K562 (cell line): ENCODE data around the gene ARHGAP42. TPM values are rescaled to one million over a fixed set of nuclear protein-coding genes. Genes with fewer than 3 reads are reported as not detected.

Experiments
- ATAC-seq: fragments of 200-7000 bp; cut with Tn5 transposase; 3 replicates; pipeline ENCODE4 v1.9.1; 2020; ENCODE audit warnings: moderate library complexity
- BruUV-seq: library from RNA; stranded (reverse); fragments of 400-500 nt; replicated peaks from 2 replicates; lab custom pipeline; 2021; lab: Mats Ljungman, UMichigan
- CTCF ChIA-PET: fragments of 300-600 bp; formaldehyde crosslinking; extraction: SDS; loops from one replicate; lab custom pipeline; 2021; ENCODE audit warnings: low intra/inter-chr PET ratio; lab: Yijun Ruan, JAX
- POLR2A ChIA-PET: fragments of 300-600, 350-650 bp; sonication (Branson Sonifier 250); formaldehyde crosslinking; extraction: SDS; loops from one replicate; lab custom pipeline; 2021; ENCODE audit warnings: antibody characterized with exemption, inconsistent platforms; lab: Yijun Ruan, JAX
- DNase-seq, 4 experiments: peaks; one replicate each; pipeline versions ENCODE4 v3.0.0 to v3.0.0-alpha.2; 2011 to 2018; ENCODE audit warnings: low spot score in 3 of 4, mixed read lengths in 3 of 4; ENCODE audit errors: extremely low read depth in 1 of 4
- FAIRE-seq: peaks from 2 replicates; lab custom pipeline; 2011; peaks lifted over from hg19 to GRCh38; lab: Jason Lieb, UNC
- H2AFZ ChIP-seq: 2 replicates; pipeline ENCODE4 v1.6.0; 2011; ENCODE audit warnings: low read depth, low read length, control low read depth, inconsistent platforms
- H3K27ac ChIP-seq: fragments of 200-600 bp; 3 replicates; pipeline ENCODE4 v1.8.0; 2011; ENCODE audit warnings: low read depth, mild to moderate bottlenecking, control low read depth, inconsistent platforms, low read length, moderate library complexity, mixed read lengths; ENCODE audit errors: extremely low read depth
- H3K27me3 ChIP-seq, 2 experiments: fragments of 300-600 bp in 1 of 2; 2 replicates in 1 of 2; 3 replicates in 1 of 2; pipeline versions ENCODE4 v1.6.0 to v1.8.0; 2011; ENCODE audit warnings: inconsistent platforms in 2 of 2, low read length in 2 of 2, mild to moderate bottlenecking in 1 of 2, mixed read lengths in 1 of 2, moderate library complexity in 1 of 2; ENCODE audit not compliant: control insufficient read depth in 2 of 2, insufficient read depth in 2 of 2
- H3K36me3 ChIP-seq: fragments of 300-600 bp; 3 replicates; pipeline ENCODE4 v1.8.0; 2011; ENCODE audit warnings: mild to moderate bottlenecking, low read length, inconsistent platforms; ENCODE audit not compliant: control insufficient read depth, insufficient read depth
- H3K4me1 ChIP-seq, 2 experiments: fragments of 200-600 bp in 1 of 2; replicated peaks in 1 of 2; 2 replicates in 1 of 2; 3 replicates in 1 of 2; pipeline versions ENCODE4 v1.5.1 to v1.8.0; 2011; ENCODE audit warnings: inconsistent platforms in 2 of 2, low read length in 2 of 2, mild to moderate bottlenecking in 1 of 2, mixed read lengths in 1 of 2, moderate library complexity in 1 of 2; ENCODE audit not compliant: control insufficient read depth in 2 of 2, insufficient read depth in 2 of 2
- H3K4me2 ChIP-seq: 2 replicates; pipeline ENCODE4 v1.6.1; 2011; ENCODE audit warnings: low read length, control low read depth, inconsistent platforms, mixed read lengths; ENCODE audit not compliant: insufficient read depth
- H3K4me3 ChIP-seq: fragments of 200-600 bp; sonication (generic), shearing (Covaris generic); 2 replicates; pipeline ENCODE4 v1.5.1; 2016; ENCODE audit warnings: control low read depth, inconsistent platforms
- H3K79me2 ChIP-seq: fragments of 200-600 bp; 3 replicates; pipeline ENCODE4 v1.8.0; 2011; ENCODE audit warnings: low read length, inconsistent platforms; ENCODE audit not compliant: control insufficient read depth, insufficient read depth
- H3K9ac ChIP-seq, 2 experiments: 2 replicates each; pipeline versions ENCODE4 v1.6.0 to v1.6.1; 2011; ENCODE audit warnings: low read depth in 2 of 2, low read length in 2 of 2, control low read depth in 1 of 2, inconsistent platforms in 1 of 2, mild to moderate bottlenecking in 1 of 2, mixed read lengths in 1 of 2; ENCODE audit not compliant: insufficient read depth in 1 of 2
- H3K9me1 ChIP-seq: one replicate; pipeline ENCODE4 v1.6.0; 2011; ENCODE audit warnings: inconsistent platforms, mild to moderate bottlenecking, low read length, moderate library complexity; ENCODE audit not compliant: control insufficient read depth, insufficient read depth
- H3K9me3 ChIP-seq: replicated peaks from 2 replicates; pipeline ENCODE4 v1.5.1; 2011; ENCODE audit warnings: low read depth, low read length, inconsistent platforms; ENCODE audit not compliant: control insufficient read depth, insufficient read depth
- H4K20me1 ChIP-seq: replicated peaks from 2 replicates; pipeline ENCODE4 v1.6.1; 2011; ENCODE audit warnings: low read length, inconsistent platforms, mixed read lengths; ENCODE audit not compliant: control insufficient read depth, insufficient read depth
- ARID1B ChIP-seq: fragments of 450-650 bp; IDR thresholded peaks from 2 replicates; pipeline ENCODE4 v1.6.1; 2016; ENCODE audit warnings: antibody characterized with exemption, mild to moderate bottlenecking, inconsistent platforms
- C11orf30 ChIP-seq: fragments of 450-650 bp; IDR thresholded peaks from 2 replicates; pipeline ENCODE4 v1.6.1; 2016; ENCODE audit warnings: low read depth, mild to moderate bottlenecking
- CBX2 ChIP-seq: fragments of 200-600 bp; sonication (generic); IDR thresholded peaks from one replicate; pipeline ENCODE4 v1.6.1; 2012; ENCODE audit warnings: mild to moderate bottlenecking, low read length, inconsistent platforms; ENCODE audit not compliant: insufficient read depth, poor library complexity, severe bottlenecking
- HIVEP1 ChIP-seq: fragments of 250-450 bp; sonication (Bioruptor Pico); IDR thresholded peaks from 2 replicates; pipeline ENCODE4 v1.4.0; 2020; ENCODE audit warnings: mild to moderate bottlenecking
- HNRNPH1 ChIP-seq: fragments of 200-400 bp; formaldehyde crosslinking; optimal IDR thresholded peaks from 2 replicates; pipeline ENCODE3; 2017; ENCODE audit warnings: low read depth, mild to moderate bottlenecking, low read length, moderate library complexity
- HOXB6 ChIP-seq: fragments of 250-450 bp; sonication (Bioruptor Pico); IDR thresholded peaks from 2 replicates; pipeline ENCODE4 v1.5.1; 2022; ENCODE audit warnings: mild to moderate bottlenecking, borderline replicate concordance
- KDM4B ChIP-seq, 2 experiments: fragments of 450-650 bp in 1 of 2; sonication (generic) in 1 of 2; IDR thresholded peaks; 2 replicates each; pipeline ENCODE4 v1.6.1; 2016 to 2017; ENCODE audit warnings: borderline replicate concordance in 2 of 2, antibody characterized with exemption in 1 of 2, low read depth in 1 of 2, mild to moderate bottlenecking in 1 of 2
- NFIC ChIP-seq: fragments of 450-650 bp; IDR thresholded peaks from 2 replicates; pipeline ENCODE4 v1.6.1; 2017; ENCODE audit warnings: mild to moderate bottlenecking, inconsistent platforms
- POLR2AphosphoS5 ChIP-seq: IDR thresholded peaks from 2 replicates; pipeline ENCODE4 v1.6.1; 2011; ENCODE audit warnings: mild to moderate bottlenecking, low read depth, low read length, moderate library complexity; ENCODE audit not compliant: control insufficient read depth, insufficient read depth
- SIX5 ChIP-seq, 2 experiments: IDR thresholded peaks; 2 replicates each; pipeline ENCODE4 v1.6.1; 2011; ENCODE audit warnings: low read length in 2 of 2, borderline replicate concordance in 1 of 2, low read depth in 1 of 2, mild to moderate bottlenecking in 1 of 2, moderate library complexity in 1 of 2; ENCODE audit not compliant: insufficient read depth in 1 of 2
- ZNF239 ChIP-seq: fragments of 250-450 bp; sonication (Bioruptor Pico); IDR thresholded peaks from 2 replicates; pipeline ENCODE4 v1.4.0; 2020; ENCODE audit warnings: mild to moderate bottlenecking
- ZNF668 ChIP-seq: fragments of 250-450 bp; sonication (Bioruptor Pico); IDR thresholded peaks from 2 replicates; pipeline ENCODE4 v1.8.0; 2022; ENCODE audit warnings: mild to moderate bottlenecking, inconsistent platforms
- ZNF764 ChIP-seq: fragments of 250-450 bp; sonication (Bioruptor Pico); IDR thresholded peaks from 2 replicates; pipeline ENCODE4 v1.4.0; 2020; ENCODE audit warnings: low read depth, mild to moderate bottlenecking, moderate library complexity
- WGBS: fragments of 100-300 bp; shearing (Covaris generic); methylation state at CpG from one replicate; pipeline ENCODE4 v1.1.6; 2016; ENCODE audit warnings: low coverage, mixed read lengths; ENCODE audit not compliant: insufficient coverage; ENCODE audit errors: missing lambda C conversion rate; 5-methylcytosine and 5-hydroxymethylcytosine counted together
- in situ Hi-C: fragments of 300-500 bp; cut with MboI; formaldehyde crosslinking; loops from 4 replicates; pipeline ENCODE4 v1.15.0; 2018; ENCODE audit warnings: inconsistent platforms, mixed read lengths
- intact Hi-C: fragments of 100-400 bp; cut with micrococcal nuclease; formaldehyde crosslinking; loops from 2 replicates; pipeline ENCODE4 v1.14.2; 2022
- polyA plus RNA-seq, 8 experiments: library from polyadenylated mRNA; depleted of rRNA in 4 of 8; stranded (reverse) in 5 of 8; unstranded in 3 of 8; fragments of >200 nt; fragmentation: Nextera tagmentation in 2 of 8; fragmentation: Illumina TruSeq in 1 of 8; extraction: Ambion mirVana in 2 of 8; extraction: Trizol in 1 of 8; gene quantifications; 2 replicates each; pipeline versions ENCODE4 v1.2.1 to v1.2.3, GENCODE V29; 2011 to 2014; ENCODE audit warnings: inconsistent platforms in 1 of 8, missing spikeins in 1 of 8
- total RNA-seq, 7 experiments: library from RNA; depleted of rRNA in 6 of 7; stranded (reverse); fragments of >200 nt in 6 of 7; fragmentation: Illumina TruSeq in 2 of 7; extraction: Trizol in 2 of 7; gene quantifications; 2 replicates each; pipeline versions ENCODE4 v1.2.1 to v1.2.3, GENCODE V29; 2011 to 2021; ENCODE audit warnings: low replicate concordance in 1 of 7
- TF ChIP-seq, protein P1 (sequence below): sonication (generic); formaldehyde crosslinking; IDR thresholded peaks from 2 replicates; pipeline ENCODE4 v1.8.0; 2022; ENCODE audit warnings: mild to moderate bottlenecking, missing genetic modification reagents, borderline replicate concordance

Gene ARHGAP42
- total and polyA plus RNA-seq, 9 of the 15 experiments (the other 6 are each of a cell fraction or from before 2014, with no cell fraction given): 0.95 to 6.1 (median 2.4) TPM

DNA sequence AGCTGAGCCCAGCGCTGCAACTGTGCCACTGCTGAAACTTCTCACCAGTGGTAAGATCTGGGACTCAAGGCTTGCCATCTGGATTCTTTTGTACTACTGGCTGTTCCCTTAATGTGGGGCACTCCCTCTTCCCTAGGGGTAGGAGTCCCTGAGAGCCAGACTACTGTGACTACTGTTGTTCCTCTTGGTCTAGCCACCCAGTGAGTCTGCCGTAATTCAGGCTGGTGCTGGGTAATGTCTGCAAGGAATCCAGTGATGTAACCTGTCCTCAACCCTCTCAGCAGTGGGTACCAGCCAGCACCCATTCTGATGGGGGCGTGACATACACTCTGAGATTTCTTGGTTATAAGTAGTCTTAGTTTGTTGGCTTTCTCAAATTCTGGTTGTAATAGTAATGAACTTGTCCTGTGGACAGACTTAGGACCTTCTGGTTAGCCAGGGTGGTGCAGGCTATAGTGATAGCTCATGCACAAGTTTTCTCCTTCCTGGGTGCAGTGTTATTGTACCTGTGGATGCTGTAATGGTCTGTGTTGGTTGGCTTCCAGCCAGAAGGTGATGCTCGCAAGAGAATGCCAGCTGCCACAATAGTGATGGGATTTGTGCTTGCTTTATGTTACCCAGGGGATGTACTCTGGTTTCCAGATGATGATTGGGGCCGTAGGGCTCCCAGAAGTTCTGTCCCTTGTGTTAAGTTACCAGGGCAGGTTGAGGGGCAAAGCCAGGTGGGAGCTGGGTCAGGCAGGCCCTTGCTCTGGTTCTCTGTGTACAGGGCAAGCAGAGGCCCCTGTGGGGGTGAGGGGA, 65.5 kb downstream of the ARHGAP42 start:
- ATAC-seq (no peak), FAIRE-seq (no peak), DNase-seq (no peak)
- CTCF ChIA-PET: no interaction called here
- in situ Hi-C loops: no loop called here
- no peaks in the 10 kb centered on the region for H3K9me3 ChIP-seq
- H3K36me3 ChIP-seq: no peaks in the 10 kb centered on the region
- 28% methylated on average over 5 of the region's 5 CpGs for WGBS
- no peaks in the 10 kb centered on the region for H4K20me1 ChIP-seq
- H3K4me3 ChIP-seq: no peak overlapping the region
- H3K4me1 ChIP-seq: no peaks in the 10 kb centered on the region; a peak in 1 of 5 replicates
- no TSS peak for BruUV-seq
- H3K4me2 ChIP-seq: no peak overlapping the region
- H2AFZ ChIP-seq: no peak overlapping the region
- H3K27ac ChIP-seq: no peak overlapping the region
- no peak overlapping the region for H3K9ac ChIP-seq
- no peaks in the 10 kb centered on the region for H3K9me1 ChIP-seq
- no peaks in the 10 kb centered on the region for H3K27me3 ChIP-seq
- POLR2A ChIA-PET: no interaction called here
- intact Hi-C loops: no loop called here
- TF ChIP-seq C11orf30 (no peak), NFIC (0 out of 2 replicates have a peak, but pooled peaks have one; percentile 18)
- no peaks in the 10 kb centered on the region for H3K79me2 ChIP-seq

- ChIA-PET POLR2A (no interaction called here), CTCF (no interaction called here)
- no TSS peak for BruUV-seq
- no peaks in the 10 kb centered on the region; a peak in 1 of 5 replicates for H3K4me1 ChIP-seq
- no peaks in the 10 kb centered on the region for H3K36me3 ChIP-seq
- H3K9me3 ChIP-seq: no peaks in the 10 kb centered on the region
- no peaks in the 10 kb centered on the region for H3K27me3 ChIP-seq
- H2AFZ ChIP-seq: no peak overlapping the region
- H3K9ac ChIP-seq: no peak overlapping the region
- H3K4me3 ChIP-seq: no peak overlapping the region
- ATAC-seq (no peak), DNase-seq (no peak), FAIRE-seq (no peak)
- intact Hi-C loops: no loop called here
- no peaks in the 10 kb centered on the region for H4K20me1 ChIP-seq
- no peaks in the 10 kb centered on the region for H3K79me2 ChIP-seq
- WGBS: 9% methylated on average over 4 of the region's 4 CpGs
- H3K4me2 ChIP-seq: no peak overlapping the region
- no peak overlapping the region for H3K27ac ChIP-seq
- in situ Hi-C loops: no loop called here
- no peaks in the 10 kb centered on the region for H3K9me1 ChIP-seq
- TF ChIP-seq ZNF239 (CRISPR knock-in tag) (no peak), SIX5 (IDR thresholded peaks at IDR 0.05; ENCODE audit: borderline replicate concordance in 1 of 2, insufficient read depth in 1 of 2, low read depth in 1 of 2, low read length in 2 of 2) (no peak), ZNF668 (CRISPR knock-in tag) (no peak), ZNF764 (CRISPR knock-in tag) (no peak), POLR2AphosphoS5 (no peak), HOXB6 (CRISPR knock-in tag) (no peak), ARID1B (no peak), HIVEP1 (CRISPR knock-in tag) (no peak), CBX2 (no peak), KDM4B (IDR thresholded peaks at IDR 0.05; ENCODE audit: borderline replicate concordance in 2 of 2, low read depth in 1 of 2) (no peak), HNRNPH1 (no peak)
- TF ChIP-seq, protein P1, sequence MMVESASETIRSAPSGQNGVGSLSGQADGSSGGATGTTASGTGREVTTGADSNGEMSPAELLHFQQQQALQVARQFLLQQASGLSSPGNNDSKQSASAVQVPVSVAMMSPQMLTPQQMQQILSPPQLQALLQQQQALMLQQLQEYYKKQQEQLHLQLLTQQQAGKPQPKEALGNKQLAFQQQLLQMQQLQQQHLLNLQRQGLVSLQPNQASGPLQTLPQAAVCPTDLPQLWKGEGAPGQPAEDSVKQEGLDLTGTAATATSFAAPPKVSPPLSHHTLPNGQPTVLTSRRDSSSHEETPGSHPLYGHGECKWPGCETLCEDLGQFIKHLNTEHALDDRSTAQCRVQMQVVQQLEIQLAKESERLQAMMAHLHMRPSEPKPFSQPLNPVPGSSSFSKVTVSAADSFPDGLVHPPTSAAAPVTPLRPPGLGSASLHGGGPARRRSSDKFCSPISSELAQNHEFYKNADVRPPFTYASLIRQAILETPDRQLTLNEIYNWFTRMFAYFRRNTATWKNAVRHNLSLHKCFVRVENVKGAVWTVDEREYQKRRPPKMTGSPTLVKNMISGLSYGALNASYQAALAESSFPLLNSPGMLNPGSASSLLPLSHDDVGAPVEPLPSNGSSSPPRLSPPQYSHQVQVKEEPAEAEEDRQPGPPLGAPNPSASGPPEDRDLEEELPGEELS: no peak
Observed at GRCh38 chr11:100753172-100753543, 66.1 kb downstream of the ARHGAP42 start.
